GM12891 (cell line): ENCODE measurements around the gene THOP1.

Experiments
- DNase-seq: peaks from one replicate; pipeline ENCODE4 v3.0.0; 2011; ENCODE audit warnings: low spot score; ENCODE audit not compliant: insufficient read length
- FAIRE-seq: peaks from 2 replicates; lab custom pipeline; 2011; peaks lifted over from hg19 to GRCh38; lab: Jason Lieb, UNC
- PAX5 ChIP-seq: IDR thresholded peaks from 2 replicates; pipeline ENCODE4 v1.6.1; 2011; ENCODE audit warnings: low read length, moderate library complexity, mild to moderate bottlenecking; ENCODE audit not compliant: insufficient read depth, severe bottlenecking
- POLR2A ChIP-seq: IDR thresholded peaks from 2 replicates; pipeline ENCODE4 v1.6.1; 2011; ENCODE audit warnings: low read depth, low read length, control low read depth
- POLR2AphosphoS5 ChIP-seq: IDR thresholded peaks from 2 replicates; pipeline ENCODE4 v1.6.1; 2011; ENCODE audit warnings: low read depth, low read length, control low read depth
- POU2F2 ChIP-seq: IDR thresholded peaks from 2 replicates; pipeline ENCODE4 v1.6.1; 2011; ENCODE audit warnings: low read depth, mild to moderate bottlenecking, control low read depth, low read length, moderate library complexity
- SPI1 ChIP-seq: IDR thresholded peaks from 2 replicates; pipeline ENCODE4 v1.6.1; 2011; ENCODE audit warnings: low read depth, low read length, control low read depth
- TAF1 ChIP-seq: IDR thresholded peaks from 2 replicates; pipeline ENCODE4 v1.6.1; 2011; ENCODE audit warnings: low read depth, low read length, control low read depth

Gene THOP1

DNA sequence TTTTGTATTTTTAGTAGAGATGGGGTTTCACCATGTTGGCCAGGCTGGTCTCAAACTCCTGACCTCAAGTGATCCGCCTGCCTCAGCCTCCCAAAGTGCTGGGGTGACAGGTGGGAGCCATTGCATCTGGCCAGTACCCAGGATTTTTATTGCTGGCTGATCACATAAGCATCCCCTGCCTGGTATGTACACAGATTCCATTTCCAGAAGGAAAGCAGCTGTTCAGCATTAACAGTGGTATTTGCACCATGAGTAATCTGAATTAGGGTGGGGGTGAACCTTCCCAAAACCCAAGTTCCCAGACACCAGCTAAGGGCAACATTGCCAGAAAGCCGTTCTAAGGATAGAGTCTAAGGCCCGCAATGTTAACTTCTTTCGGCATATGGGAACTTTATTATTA is 63.3 kb downstream of the THOP1 start:
- no peak for FAIRE-seq
- no peak for DNase-seq
- no peak for TF ChIP-seq POU2F2
- TF ChIP-seq POLR2AphosphoS5: no peak
- no peak for TF ChIP-seq PAX5
- no peak for TF ChIP-seq TAF1
- TF ChIP-seq POLR2A: no peak
- no peak for TF ChIP-seq SPI1

DNA sequence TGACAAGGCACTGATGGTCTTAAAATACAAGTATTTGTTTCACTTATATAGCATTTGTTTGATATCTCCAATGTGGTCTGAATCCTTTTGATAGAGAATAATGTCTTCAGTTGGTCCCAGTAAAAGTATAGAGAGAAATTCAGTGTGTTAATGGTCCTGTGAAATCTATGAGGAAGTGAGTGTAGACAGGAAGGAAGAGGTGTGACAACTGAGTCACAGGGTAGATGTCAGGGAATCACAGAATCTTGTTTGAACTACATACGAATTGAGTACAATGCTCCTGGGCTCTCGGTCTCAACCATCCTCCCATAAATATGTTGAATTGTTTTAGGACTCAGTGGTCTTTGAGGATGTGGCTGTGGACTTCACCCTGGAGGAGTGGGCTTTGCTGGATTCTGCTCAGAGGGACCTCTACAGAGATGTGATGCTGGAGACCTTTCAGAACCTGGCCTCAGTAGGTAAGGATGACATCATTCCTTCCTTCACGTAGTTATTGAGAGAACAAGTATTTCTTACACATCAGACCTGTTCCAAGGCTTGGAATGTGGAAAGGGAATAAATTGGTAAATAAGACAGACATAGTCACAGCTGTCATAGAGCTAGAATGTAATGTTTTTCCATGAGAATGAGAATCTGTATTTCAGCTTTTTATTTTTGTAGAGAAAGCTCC is 65.1 kb downstream of the THOP1 start:
- no peak for FAIRE-seq
- DNase-seq: no peak

DNA sequence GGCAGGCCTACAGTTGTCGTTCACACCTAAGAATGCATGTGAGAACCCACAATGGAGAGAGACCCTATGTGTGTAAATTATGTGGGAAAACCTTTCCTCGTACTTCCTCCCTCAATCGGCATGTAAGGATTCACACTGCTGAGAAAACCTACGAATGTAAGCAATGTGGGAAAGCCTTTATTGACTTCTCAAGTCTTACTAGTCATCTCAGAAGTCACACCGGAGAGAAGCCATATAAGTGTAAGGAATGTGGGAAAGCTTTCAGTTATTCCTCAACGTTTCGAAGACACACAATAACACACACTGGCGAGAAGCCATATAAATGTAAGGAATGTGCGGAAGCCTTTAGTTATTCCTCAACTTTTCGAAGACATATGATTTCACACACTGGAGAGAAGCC is 67.3 kb downstream of the THOP1 start:
- FAIRE-seq: no peak
- no peak for DNase-seq
- TF ChIP-seq POLR2A (no peak), POU2F2 (no peak), PAX5 (no peak), SPI1 (no peak), TAF1 (no peak), POLR2AphosphoS5 (no peak)

More for the DNA sequence above, 65.1 kb downstream of the THOP1 start:
- TF ChIP-seq SPI1: no peak
- no peak for TF ChIP-seq POU2F2
- TF ChIP-seq PAX5: no peak
- no peak for TF ChIP-seq POLR2A
- no peak for TF ChIP-seq TAF1
- no peak for TF ChIP-seq POLR2AphosphoS5

DNA sequence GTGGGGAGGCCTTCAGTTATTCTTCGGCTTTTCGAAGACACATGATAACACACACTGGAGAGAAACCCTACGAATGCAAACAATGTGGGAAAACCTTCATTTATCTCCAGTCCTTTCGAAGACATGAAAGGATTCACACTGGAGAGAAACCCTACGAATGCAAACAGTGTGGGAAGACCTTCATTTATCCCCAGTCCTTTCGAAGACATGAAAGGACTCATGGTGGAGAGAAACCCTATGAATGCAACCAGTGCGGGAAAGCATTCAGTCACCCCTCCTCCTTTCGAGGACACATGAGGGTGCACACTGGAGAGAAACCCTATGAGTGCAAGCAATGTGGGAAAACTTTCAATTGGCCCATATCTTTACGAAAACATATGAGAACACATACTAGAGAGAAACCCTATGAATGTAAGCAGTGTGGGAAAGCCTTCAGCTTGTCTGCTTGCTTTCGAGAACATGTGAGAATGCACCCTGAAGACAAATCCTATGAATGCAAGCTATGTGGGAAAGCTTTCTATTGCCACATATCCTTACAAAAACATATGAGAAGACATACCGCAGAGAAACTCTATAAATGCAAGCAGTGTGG is 67.8 kb downstream of the THOP1 start:
- no peak for FAIRE-seq
- no peak for DNase-seq
- TF ChIP-seq POLR2A (no peak), POLR2AphosphoS5 (no peak), TAF1 (no peak), PAX5 (no peak)

DNA sequence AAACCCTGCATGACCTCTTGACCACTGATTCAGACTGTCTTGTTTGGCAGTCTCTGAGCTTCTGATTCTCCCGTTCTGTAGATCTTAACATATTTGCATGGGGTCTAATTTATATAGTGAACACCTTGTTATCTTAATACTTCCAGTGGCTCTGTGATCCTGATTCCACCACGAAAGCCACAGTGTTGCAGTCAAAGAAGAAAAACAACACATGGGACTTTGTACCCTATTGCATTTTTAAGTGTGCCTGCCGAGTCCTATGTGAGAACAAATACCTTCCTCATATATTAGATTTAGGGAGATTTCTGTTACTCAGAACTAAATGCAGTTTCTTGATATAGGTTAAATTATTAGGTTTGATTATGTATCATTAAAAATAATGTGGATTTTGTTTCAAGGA is 69.5 kb downstream of the THOP1 start:
- DNase-seq (no peak), FAIRE-seq (no peak)
- TF ChIP-seq POLR2AphosphoS5 (no peak), SPI1 (no peak), TAF1 (no peak), PAX5 (no peak), POLR2A (no peak), POU2F2 (no peak)

DNA sequence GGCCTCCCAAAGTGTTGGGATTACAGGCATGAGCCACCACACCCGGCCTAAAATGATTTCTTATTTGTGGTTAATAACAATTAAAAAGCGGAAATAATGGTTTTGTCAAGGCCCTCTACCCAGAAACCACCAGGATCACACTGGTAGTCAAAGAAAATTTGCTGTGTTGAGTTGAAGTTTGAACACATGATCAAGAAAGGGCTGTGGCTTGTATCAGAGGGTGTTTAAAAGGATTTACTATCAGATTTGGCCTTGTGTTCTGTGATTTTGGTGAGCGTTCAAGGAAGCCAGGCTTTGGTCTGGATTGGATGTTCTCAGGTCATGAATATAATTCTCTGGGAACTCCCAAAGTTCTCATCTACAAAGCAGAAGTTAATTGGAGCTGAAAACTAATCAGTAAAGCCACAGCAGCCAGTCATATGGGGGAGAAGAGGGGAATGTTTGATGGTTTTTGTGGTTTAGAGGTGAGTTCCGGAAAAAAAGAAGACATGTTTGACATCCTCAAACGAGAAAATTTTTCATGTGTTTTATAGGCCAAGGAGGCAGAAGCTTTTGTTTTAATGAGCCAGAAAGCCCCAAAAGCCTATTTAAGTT is 71.3 kb downstream of the THOP1 start:
- no peak for FAIRE-seq

DNA sequence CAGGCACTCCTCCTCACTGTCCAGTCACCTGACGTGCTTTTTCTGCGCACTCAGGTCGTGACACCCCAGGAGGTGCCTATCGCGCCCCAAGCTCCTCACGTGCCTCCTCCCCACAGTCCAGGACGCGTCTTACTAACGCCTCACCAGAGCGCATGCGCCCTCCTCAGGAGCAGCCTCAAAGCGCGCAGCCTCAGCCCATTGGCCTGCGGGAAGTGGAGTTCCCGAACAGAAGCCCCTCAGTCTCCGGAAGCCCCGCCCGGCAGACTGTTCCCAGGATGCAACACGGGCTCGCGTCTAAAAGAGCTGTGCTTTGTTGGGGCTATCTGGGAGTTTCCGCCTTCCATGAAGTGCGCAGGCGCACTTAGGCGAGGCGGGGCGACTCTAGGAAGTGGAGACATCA is 73.6 kb downstream of the THOP1 start:
- FAIRE-seq (no peak), DNase-seq (no peak)
- TF ChIP-seq POU2F2 (no peak), PAX5 (no peak), TAF1 (no peak), POLR2AphosphoS5 (no peak), SPI1 (no peak), POLR2A (no peak)

More for the DNA sequence above, 71.3 kb downstream of the THOP1 start:
- DNase-seq: no peak
- TF ChIP-seq SPI1 (no peak), PAX5 (no peak), POU2F2 (no peak), TAF1 (no peak), POLR2AphosphoS5 (no peak), POLR2A (no peak)

DNA sequence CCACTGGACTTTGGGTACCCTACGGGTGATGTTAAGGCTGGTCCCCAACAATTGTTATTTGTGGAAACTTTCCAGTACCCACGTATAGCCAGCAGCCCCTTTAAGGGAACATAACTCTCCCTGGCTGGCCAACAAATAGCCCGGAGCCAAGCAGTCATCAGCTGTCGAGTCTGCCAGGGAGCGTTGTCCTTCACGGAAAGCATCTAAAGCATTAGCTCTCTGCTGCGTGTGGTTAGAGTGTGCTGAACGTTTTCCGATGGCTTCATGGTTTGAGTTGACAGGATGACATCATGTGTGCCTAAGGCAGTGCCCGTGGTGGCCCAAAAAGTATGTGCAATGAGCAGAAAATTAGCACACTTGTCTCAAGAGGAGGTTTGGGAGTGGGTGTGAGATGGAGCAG is 78.5 kb downstream of the THOP1 start:
- DNase-seq (no peak), FAIRE-seq (no peak)
- TF ChIP-seq POLR2AphosphoS5 (no peak), PAX5 (no peak), POLR2A (no peak), POU2F2 (no peak), TAF1 (no peak), SPI1 (no peak)
